ENCODE results near the gene OPA1. TPM values are rescaled to one million over a fixed set of nuclear protein-coding genes. Genes with fewer than 3 reads are reported as not detected.

The OPA1 gene
- total RNA-seq, 4 donors from 2014 or later, result 29.3 to 48.1 (median 44.6) TPM

DNA sequence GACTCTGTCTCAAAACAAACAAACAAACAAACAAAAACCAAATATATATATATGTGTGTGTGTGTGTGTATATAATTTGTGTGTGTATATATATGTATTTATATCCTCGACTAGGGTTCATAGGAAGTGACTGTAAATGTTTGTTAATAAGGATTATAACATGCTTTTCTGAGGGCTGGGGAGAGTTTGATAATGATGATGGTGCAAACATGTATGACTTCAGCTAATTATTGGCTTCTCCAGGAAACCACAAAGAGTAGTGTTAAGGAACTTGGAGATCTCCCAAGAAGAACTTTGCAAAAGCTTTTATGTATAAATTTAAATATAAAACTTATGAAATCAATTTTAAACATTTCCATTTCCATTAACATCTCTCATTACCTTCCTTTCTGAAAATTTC is 3.9 kb upstream of the OPA1 start:
- H3K4me1 ChIP-seq, result peaks cover 9 to 35% (median 9%) of the 10 kb centered on the region in 3 donors

DNA sequence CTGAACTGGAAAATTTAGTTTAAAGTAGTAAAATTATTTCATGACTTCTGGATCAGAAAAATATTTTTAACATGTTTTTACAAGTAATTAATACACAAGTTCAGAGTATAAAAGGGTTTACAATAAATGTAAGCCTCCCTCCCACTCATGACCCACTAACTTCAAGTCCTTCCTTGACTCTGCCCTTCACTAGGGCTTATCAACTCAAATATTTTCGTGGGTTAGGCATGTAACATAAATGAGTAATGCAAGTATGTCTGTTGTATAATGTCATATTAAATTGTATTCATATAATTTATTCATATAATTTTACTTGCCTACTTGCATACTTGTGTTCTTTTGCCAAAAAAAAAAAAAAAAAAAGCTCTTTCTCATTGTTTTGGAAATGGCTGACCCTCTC is 3.4 kb upstream of the OPA1 start:
- Histone ChIP-seq H3K36me3 (no peaks in the 10 kb centered on the region), H3K4me3 (no peak overlapping the region), H3K9me3 (no peaks in the 10 kb centered on the region), H3K27me3 (no peaks in the 10 kb centered on the region), H3K27ac (peak overlapping the region in 3 of 4 donors; percentile 34 to 48 (median 45)), H3K4me1 (peaks cover 9 to 40% (median 14%) of the 10 kb centered on the region in 3 donors)
- 25% methylated on average over 1 of the region's 1 CpG for WGBS, 2 donors
- TF ChIP-seq, protein P1, sequence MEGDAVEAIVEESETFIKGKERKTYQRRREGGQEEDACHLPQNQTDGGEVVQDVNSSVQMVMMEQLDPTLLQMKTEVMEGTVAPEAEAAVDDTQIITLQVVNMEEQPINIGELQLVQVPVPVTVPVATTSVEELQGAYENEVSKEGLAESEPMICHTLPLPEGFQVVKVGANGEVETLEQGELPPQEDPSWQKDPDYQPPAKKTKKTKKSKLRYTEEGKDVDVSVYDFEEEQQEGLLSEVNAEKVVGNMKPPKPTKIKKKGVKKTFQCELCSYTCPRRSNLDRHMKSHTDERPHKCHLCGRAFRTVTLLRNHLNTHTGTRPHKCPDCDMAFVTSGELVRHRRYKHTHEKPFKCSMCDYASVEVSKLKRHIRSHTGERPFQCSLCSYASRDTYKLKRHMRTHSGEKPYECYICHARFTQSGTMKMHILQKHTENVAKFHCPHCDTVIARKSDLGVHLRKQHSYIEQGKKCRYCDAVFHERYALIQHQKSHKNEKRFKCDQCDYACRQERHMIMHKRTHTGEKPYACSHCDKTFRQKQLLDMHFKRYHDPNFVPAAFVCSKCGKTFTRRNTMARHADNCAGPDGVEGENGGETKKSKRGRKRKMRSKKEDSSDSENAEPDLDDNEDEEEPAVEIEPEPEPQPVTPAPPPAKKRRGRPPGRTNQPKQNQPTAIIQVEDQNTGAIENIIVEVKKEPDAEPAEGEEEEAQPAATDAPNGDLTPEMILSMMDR (IDR thresholded peaks at IDR 0.05), result no peak
- TF ChIP-seq POLR2A (IDR thresholded peaks at IDR 0.05), result no peak
- intact Hi-C loops (cut with DNase I), result no loop called here
- DNase-seq, result no peak

More for the DNA sequence above, 3.9 kb upstream of the OPA1 start:
- intact Hi-C loops (cut with DNase I), result no loop called here
- Histone ChIP-seq H3K9me3 (no peaks in the 10 kb centered on the region), H3K27me3 (no peaks in the 10 kb centered on the region), H3K4me3 (no peak overlapping the region), H3K36me3 (no peaks in the 10 kb centered on the region), H3K27ac (peak overlapping the region in 1 of 4 donors; percentile 48)
- no peak for DNase-seq
- TF ChIP-seq POLR2A (IDR thresholded peaks at IDR 0.05), result no peak
- TF ChIP-seq, protein P1 (IDR thresholded peaks at IDR 0.05), result no peak
- 15 to 19% methylated on average over 1 of the region's 1 CpG for WGBS, 2 donors

DNA sequence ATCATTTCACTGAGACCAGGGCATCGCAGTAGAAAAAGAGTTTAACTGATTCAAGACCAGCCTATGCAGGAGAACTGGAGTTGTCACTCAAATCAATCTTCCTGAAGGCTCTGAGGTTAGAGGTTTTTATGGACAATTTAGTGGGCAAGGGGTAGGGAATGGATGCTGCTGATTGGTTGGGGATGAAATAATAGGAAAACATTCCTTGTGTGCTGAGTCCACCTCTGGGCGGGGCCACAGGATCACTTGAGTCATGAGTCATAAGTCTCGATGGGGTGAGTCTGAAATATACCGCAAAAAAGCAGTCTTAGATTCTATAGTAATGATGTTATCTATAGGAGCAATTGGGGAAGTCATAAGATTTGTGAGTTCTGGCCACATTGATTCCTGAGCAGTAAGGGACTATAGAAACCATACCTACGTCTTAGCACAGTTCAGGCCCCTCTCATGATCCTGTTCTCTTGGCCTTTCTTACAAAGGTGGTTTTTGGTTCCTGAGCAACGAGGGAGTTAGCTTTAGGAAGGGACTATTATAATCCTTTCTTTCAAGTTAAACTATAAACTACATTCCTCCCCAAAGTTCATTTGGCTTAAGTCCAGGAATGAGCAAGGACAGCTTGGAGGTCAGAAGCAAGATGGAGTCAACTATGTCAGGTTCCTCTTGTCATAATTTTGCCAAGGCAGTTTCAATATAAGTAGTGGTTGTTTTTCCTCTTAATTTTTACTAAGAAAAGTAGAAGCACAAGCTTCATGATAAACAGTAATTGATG is 2.7 kb upstream of the OPA1 start:
- Histone ChIP-seq H3K4me3 (no peak overlapping the region), H3K36me3 (no peaks in the 10 kb centered on the region), H3K27me3 (no peaks in the 10 kb centered on the region), H3K4me1 (peaks cover 9 to 42% (median 20%) of the 10 kb centered on the region in 3 donors), H3K27ac (peak overlapping the region in 3 of 4 donors; percentile 34 to 48 (median 45)), H3K9me3 (no peaks in the 10 kb centered on the region)
- TF ChIP-seq POLR2A (IDR thresholded peaks at IDR 0.05), result no peak
- TF ChIP-seq, protein P1 (IDR thresholded peaks at IDR 0.05), result no peak
- no peak for DNase-seq
- 49 to 57% methylated on average over 6 of the region's 6 CpGs for WGBS, 2 donors
- intact Hi-C loops (cut with DNase I), result no loop called here

DNA sequence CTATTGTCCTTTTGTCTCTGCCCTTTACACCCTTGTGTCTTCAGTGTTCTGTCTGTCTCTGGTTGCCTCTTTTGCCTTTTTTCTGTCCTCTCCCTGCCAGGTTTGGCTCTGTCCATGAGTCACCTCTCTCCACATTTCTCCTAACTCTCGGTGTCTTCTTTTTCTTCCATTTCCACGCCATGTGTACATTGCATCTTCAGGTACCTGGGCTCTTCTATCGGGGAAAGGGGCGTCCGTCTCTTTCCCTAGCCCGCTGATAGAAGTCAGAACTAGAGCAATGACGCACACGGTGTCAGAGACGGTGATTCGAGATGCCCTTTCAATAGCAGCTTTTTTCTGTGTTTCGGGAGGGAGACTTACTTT is 641 bp downstream of the OPA1 start:
- TF ChIP-seq, protein P1 (IDR thresholded peaks at IDR 0.05), result no peak
- no peak for TF ChIP-seq POLR2A (IDR thresholded peaks at IDR 0.05)
- Histone ChIP-seq H3K4me1 (peaks cover 9 to 45% (median 20%) of the 10 kb centered on the region in 3 donors), H3K9me3 (no peaks in the 10 kb centered on the region), H3K27me3 (no peaks in the 10 kb centered on the region), H3K4me3 (peak overlapping the region; percentile 70 to 95 (median 88)), H3K27ac (peak overlapping the region; percentile 89 to 94 (median 92)), H3K36me3 (peaks cover 0 to 25% (median 0%) of the 10 kb centered on the region in 3 donors)
- DNase-seq, result no peak
- intact Hi-C loops (cut with DNase I), result no loop called here
- WGBS, 2 donors, result 0% methylated on average over 9 to 11 of the region's 11 CpGs

DNA sequence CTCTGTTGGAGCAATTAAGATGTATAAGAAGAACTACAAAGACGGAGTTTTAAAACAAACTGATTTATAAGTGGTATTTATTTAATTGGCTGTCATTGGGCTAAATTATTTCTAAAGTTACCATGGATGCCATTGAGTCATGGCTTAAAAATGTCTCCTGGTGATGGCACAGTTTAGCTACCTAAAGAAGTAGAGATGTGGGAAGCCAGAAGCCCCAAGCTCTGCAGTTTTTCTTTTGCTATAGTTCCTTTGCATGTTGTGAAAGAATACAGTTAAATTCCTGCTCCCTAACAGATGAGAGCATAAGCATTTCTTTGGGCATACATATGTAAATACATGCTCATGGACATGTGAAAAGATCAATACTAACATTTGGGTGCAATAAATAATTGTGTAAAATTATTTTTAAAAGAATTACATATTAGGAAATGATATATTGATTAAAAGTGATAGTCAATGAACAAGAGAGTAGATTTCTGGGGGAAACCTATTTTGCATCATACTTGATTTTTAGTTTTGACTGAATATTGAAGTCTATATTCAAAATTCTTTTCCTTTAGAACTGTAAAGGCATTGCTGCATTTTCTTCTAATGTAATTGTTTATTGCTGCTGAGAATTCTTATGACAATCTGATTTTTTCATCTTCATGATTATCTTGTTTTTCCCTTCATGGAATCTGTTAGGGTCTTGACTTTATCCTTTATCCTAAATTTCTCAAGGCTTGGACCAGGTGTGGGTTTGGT is 2.1 kb downstream of the OPA1 start:
- intact Hi-C loops (cut with DNase I), result no loop called here
- WGBS, 2 donors, result 43 to 48% methylated on average over 1 of the region's 1 CpG
- Histone ChIP-seq H3K36me3 (peaks cover 0 to 39% (median 0%) of the 10 kb centered on the region in 3 donors), H3K4me3 (peak overlapping the region in 1 of 4 donors; percentile 95), H3K4me1 (peaks cover 9 to 36% (median 18%) of the 10 kb centered on the region in 3 donors), H3K9me3 (no peaks in the 10 kb centered on the region), H3K27ac (no peak overlapping the region), H3K27me3 (no peaks in the 10 kb centered on the region)
- DNase-seq, result no peak
- TF ChIP-seq, protein P1 (IDR thresholded peaks at IDR 0.05), result no peak
- no peak for TF ChIP-seq POLR2A (IDR thresholded peaks at IDR 0.05)

Data from esophagus squamous epithelium (tissue), 5 donors.